NCI-H146 (cell line): ENCODE results near the gene MAN1C1.
A peak's percentile ranks its signal among the peaks of the same experiment; 100 is the strongest.
"Not testable (repeated sequence)": the region's sequence is repeated elsewhere in the genome, so short reads cannot be mapped to it uniquely, and the experiment has no call there.

Source experiments
- DNase-seq: peaks from one replicate; lab custom pipeline; 2025; lab: John Stamatoyannopoulos, UW

Gene MAN1C1

GRCh38 chr1:25657883-25658760 lies 41.5 kb downstream of the MAN1C1 start:
- DNase-seq, result no peak

DNA sequence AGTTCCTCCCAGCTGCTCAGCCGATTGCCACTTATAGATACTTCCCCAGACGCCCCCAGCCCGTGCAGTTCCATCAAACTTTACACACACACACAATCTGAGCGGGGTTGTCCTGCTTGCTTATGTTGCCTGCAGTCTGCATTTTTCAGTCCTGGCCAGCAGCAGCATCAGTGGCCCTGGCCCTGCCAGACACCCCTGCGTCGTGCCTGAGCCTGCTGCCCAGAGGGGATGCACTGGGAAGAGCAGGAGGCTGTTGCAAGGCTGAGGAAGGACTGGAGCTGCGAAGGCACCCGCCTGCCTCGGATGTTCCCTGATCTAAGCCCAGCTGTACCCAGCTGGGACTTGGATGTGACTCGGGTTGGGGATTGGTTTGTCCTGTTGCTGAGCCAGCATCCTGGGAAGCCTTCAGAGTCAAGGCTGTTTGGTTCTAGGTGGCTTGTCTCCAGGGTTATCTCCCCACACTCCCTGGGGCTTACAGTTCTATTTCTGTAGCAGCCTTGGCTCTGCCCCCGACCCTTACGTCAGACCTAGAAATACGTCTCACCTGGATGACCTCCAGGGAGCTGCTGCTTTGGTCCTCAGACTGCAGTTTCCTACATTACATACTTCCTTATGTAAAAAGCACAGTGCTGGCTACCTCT lies 42.3 kb downstream of the MAN1C1 start:
- no peak for DNase-seq

DNA sequence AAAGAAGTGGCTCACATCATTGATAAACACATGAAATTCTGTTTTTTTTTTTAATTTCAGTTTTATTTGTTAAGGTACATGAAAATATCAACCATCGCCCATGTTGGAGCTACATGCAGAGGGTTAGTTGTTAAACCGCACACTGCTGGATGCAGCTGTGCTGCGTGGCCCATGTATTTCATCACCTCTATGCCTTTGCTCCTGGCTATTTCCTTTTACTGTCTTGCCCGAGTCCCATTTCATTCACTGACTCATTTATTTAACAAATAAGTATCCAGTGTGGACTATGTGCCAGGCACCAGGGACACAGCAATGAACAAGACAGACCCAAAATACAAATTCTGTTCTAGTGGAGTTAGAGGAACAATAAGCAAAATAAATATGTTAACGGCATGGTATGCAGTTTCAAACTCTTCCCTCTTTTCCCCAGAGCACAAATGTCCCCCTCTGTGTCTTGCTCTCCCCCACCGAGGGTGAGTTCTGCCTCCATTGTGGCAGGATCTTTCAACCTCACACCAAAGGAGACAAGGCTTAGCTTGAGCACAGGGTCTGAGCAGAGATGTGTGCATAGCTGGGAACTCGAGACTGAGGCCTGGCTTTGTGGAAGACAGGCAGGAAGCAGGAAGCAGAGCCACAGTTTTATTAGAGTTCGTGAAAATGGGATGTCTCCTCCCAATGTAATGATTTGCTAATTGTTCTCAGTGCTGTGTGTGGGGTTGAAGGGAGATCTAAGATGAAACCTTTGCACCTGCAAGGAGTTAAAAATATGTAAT lies 44.6 kb downstream of the MAN1C1 start:
- DNase-seq, result no peak

GRCh38 chr1:25662061-25662460 lies 45.5 kb downstream of the MAN1C1 start:
- DNase-seq, result no peak

DNA sequence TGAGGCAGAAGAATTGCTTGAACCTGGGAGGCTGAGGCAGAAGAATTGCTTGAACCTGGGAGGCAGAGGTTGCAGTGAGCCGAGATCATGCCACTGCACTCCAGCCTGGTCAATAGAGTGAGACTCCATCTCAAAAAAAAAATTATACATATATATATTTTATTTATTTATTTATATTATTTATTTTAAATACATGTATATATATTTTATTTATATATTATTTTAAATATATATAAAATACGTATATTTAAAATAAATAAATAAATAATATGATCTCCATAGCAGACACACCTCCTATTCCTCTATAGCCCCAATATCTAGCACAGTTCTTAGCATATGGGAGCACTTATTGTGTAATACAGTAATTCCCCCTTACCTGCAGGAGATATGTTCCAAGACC lies 46.4 kb downstream of the MAN1C1 start:
- DNase-seq, result not testable (repeated sequence)

DNA sequence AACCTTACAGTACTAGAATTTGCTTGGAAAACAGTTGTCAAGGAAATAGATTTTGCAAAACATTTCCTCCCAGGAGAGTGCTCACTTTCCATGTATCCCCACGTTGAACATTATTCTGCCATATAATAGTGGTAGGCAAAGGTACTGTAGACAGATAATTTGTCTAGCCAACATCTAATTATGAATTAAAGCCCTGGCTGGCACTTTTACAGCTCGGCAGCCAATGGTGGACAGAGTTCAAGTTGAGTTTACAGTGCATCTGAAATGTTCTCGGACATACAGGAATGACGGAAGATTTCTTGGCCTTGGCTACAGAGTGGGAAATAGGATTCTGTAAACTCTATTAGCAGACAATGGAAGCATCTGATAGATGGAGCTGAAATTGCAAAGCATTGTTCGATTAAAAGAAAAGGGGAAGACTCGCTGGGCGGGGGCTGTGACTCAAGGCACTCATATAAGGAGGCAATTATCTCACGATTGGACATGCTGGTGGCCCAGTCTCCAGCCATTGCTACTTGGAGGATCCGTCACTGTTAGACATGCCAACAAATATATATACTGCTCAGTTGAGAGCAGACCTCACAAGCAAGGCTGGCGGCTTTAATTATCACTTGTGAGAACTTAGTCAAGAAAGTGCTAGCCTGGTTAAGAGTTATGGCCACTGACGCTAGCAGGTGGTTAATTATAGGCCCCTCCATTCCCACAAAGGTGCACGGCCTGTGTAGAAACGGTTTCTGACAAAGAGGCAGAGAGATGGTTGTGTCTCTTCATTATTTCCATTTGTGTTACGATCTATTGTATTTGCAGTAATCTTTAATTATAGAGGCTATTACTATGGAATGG lies 48.0 kb downstream of the MAN1C1 start:
- DNase-seq, result no peak

- DNase-seq, result peak; percentile 17
These were observed 49.9 kb downstream of the MAN1C1 start for GRCh38 chr1:25666460-25666859.

DNA sequence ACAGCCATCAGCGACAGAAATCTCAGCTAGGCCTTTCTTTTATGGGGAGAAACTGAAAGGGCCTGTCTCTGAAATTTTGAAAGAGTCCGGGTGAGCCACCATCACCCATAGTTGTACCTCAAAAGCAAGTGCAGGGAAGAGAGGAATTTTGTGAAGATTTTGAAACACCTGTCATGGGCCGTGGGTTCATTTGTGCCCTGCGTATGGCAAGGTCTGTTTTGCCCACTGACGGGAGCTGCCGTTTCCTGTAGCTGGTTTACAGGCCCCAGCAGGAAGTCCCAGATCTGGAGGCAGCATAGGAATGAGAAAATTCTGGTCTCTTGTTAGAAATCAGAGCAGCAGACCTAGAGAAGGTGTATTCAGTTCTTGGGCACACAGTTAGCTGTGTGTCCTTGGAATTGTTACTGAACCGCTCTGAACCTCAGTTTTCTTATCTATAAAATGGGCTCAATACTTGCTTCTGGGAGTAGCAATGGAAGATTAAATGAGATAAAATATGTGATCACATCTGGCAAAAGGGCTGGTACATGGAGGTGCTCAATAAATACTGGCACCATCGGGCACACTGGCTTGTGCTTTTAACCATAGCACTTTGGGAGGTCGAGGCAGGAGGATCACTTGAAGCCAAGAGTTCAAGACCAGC lies 52.5 kb downstream of the MAN1C1 start:
- DNase-seq, result no peak

DNA sequence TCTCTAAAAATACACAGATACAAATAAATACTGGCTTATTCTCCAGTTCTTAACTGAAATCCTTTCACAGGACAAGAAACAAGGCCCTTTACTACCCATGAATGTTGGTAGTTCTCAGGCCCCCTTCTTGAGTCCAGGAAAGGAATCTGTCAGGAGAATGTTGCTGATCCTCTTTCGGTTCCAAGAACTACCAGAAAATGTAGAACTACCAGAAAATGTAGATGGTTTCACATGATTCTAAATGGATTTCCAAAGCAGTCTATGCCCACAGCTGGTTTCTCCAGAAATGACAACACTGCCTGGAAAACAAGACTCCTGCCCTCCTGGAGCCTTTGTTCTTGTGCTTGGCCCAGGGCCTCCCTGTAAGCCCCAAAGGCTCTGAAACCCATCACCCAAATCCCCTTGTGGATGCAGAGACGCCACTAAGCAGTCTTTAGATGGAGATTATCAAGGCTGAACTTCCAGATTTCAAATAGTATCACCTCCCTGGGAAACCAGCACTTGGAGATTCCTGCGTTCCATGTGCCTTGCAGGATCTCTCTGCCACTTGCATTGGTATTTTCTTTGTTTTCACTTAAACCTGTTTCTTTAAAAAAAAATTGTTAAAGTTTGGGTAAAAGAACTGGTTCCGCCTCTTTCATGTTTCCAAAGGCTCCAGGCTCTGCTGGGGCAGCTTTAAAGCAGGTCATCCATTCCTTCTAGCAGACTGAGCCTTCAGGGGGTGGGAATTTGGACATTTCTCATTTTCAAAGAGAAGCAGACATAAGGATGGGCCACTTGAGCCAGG lies 53.4 kb downstream of the MAN1C1 start:
- DNase-seq, result no peak

GRCh38 chr1:25671929-25672328 lies 55.3 kb downstream of the MAN1C1 start:
- no peak for DNase-seq

DNA sequence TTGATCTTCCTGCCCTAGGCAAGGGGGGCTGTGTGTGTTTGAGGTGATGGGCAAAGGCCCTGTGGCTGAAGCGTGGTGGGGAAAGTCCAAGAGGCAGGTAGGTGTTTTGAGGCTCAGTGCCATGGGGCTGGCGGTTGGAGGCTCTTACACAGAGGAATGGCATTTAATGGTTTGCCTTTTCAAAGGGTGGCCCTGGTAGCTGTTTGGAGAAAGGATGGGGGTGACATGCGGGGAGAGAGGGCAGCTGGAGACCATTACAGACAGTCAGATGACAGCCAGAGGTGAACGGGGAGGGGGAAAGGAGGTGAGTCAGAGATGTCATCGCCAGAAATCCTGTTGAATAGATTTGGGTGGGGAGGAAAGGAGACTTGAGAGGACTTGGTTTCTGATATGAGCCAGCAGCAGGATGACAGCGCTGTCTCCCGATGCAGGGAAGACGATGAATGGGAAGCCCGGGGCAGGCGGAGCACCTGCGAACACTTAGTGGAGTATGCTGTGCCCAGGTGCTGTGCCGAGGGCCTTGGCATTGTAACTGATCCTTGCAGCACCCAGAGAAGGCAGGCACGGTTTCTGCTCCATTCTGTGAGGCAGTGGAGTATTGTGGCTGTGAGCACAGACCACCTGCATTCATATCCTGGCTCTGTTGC lies 56.3 kb downstream of the MAN1C1 start:
- no peak for DNase-seq

DNA sequence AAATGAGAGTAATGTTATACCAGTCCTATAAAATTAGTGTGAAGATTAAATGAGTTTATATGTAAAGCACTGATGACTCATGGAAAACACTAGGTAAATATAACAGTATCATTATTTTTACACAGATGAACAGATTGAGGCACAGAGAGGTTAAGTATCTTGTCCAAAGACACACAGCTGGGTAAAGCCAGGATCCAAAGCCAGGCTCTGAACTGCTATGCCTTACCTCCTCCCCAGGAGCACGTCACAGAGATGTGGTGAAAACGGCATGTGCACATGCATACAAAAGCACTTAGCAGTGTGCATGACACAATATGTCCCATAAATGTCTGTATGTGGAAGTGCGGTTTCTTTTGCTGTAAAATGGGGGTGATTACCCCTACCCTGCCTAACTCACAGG lies 56.9 kb downstream of the MAN1C1 start:
- DNase-seq, result no peak

- no peak for DNase-seq
These were observed 57.6 kb downstream of the MAN1C1 start for GRCh38 chr1:25673962-25674806.

DNA sequence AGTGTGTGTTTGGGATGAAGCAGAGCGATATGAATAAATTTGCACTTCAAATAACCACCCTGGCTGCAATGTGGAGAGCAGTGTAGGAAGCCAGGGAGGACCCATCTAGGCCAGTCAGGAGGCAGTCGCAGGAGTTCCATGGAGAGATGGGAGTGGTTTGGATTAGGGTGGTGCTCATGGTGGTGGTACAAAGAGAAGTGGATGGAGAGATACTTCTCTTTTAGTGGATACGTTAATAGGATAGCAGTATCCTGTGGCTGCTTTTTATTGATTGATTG lies 58.2 kb downstream of the MAN1C1 start:
- no peak for DNase-seq

- DNase-seq, result no peak
These were observed 59.3 kb downstream of the MAN1C1 start for GRCh38 chr1:25675729-25676476.

- DNase-seq, result peak; percentile 41
These were observed 59.9 kb downstream of the MAN1C1 start for GRCh38 chr1:25676488-25676887.

DNA sequence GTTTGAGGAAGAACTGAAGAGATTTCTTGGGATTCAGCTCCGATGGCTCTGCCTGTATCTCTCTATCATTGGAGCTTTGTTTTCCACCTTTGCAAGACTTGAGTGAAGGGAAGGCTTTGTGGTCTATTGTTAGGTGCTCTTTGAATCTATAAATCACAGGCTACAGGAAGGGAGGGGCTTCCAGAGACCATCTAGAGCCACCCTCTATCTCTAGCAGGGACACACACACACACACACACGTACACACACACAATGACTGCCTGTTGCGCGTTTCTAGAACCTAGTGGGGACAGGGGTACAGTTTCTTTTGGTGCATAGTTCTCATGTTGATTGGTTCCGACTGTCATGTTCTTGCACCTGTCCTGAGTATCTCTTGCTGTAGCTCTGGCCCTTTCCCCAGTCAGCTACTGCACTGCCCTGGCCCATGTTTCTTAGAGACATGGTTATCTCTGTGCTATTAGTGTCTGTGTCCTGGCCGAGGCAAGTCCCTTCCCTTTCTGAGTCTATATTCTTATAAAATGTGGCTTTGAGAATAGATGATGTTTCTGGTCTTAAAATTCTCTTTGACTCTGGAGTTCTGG lies 60.7 kb downstream of the MAN1C1 start:
- DNase-seq, result no peak

GRCh38 chr1:25679171-25679570 lies 62.6 kb downstream of the MAN1C1 start:
- DNase-seq, result no peak
